Karpas-422 (cell line): ENCODE data around the gene TMEM131. TPM values are rescaled to one million over a fixed set of nuclear protein-coding genes. Genes with fewer than 3 reads are reported as not detected.

Experiments used
- DNase-seq: peaks from one replicate; pipeline ENCODE4 v3.0.0-alpha.2; 2015
- H2AFZ ChIP-seq: fragments of 200-600 bp; sonication (generic); 2 replicates; pipeline ENCODE4 v1.6.1; 2014; ENCODE audit warnings: antibody characterized with exemption, low read length, mixed read lengths
- H3K27ac ChIP-seq: fragments of 200-600 bp; sonication (generic); 2 replicates; pipeline ENCODE4 v1.5.1; 2014; ENCODE audit warnings: mild to moderate bottlenecking, low read length, moderate library complexity
- H3K27me3 ChIP-seq: fragments of 200-600 bp; sonication (generic); 2 replicates; pipeline ENCODE4 v1.6.1; 2014; ENCODE audit warnings: low read length, mixed read lengths
- H3K36me3 ChIP-seq: fragments of 200-600 bp; sonication (generic); 2 replicates; pipeline ENCODE4 v1.6.1; 2014; ENCODE audit warnings: low read length, mixed read lengths; ENCODE audit not compliant: insufficient read depth
- H3K4me1 ChIP-seq: fragments of 200-600 bp; sonication (generic); 2 replicates; pipeline ENCODE4 v1.6.1; 2014; ENCODE audit warnings: mild to moderate bottlenecking, low read length, mixed read lengths
- H3K4me2 ChIP-seq: fragments of 200-600 bp; sonication (generic); 2 replicates; pipeline ENCODE4 v1.6.1; 2014; ENCODE audit warnings: low read length, low read depth, mild to moderate bottlenecking; ENCODE audit not compliant: poor library complexity, severe bottlenecking
- H3K4me3 ChIP-seq: fragments of 200-600 bp; sonication (generic); 2 replicates; pipeline ENCODE4 v1.5.1; 2014; ENCODE audit warnings: mild to moderate bottlenecking, antibody characterized with exemption, low read length, mixed read lengths
- H3K79me2 ChIP-seq: fragments of 200-600 bp; sonication (generic); 2 replicates; pipeline ENCODE4 v1.6.1; 2014; ENCODE audit warnings: mild to moderate bottlenecking, low read length, mixed read lengths
- H3K9ac ChIP-seq: fragments of 200-600 bp; sonication (generic); 2 replicates; pipeline ENCODE4 v1.6.0; 2014; ENCODE audit warnings: low read length
- H3K9me2 ChIP-seq: fragments of 200-600 bp; sonication (generic), shearing (Covaris generic); replicated peaks from 2 replicates; pipeline ENCODE4 v1.6.0; 2014; ENCODE audit warnings: mild to moderate bottlenecking, low read length, moderate library complexity; ENCODE audit not compliant: insufficient read depth
- H3K9me3 ChIP-seq: fragments of 300-700, 200-600 bp; sonication (generic); 2 replicates; pipeline ENCODE4 v1.6.1; 2014; ENCODE audit warnings: low read length, mixed read lengths
- H4K20me1 ChIP-seq: fragments of 200-600 bp; sonication (generic); 2 replicates; pipeline ENCODE4 v1.6.1; 2014; ENCODE audit warnings: mild to moderate bottlenecking, antibody characterized with exemption, low read length, low read depth; ENCODE audit not compliant: insufficient read depth
- total RNA-seq: library from RNA; depleted of rRNA; stranded (reverse); fragments of >200 nt; shearing (Covaris generic); gene quantifications from 2 replicates; pipeline ENCODE4 v1.2.3, GENCODE V29; 2014; ENCODE audit warnings: low replicate concordance

Gene TMEM131
- total RNA-seq, 1 experiment from 2014 or later, result 20.9 TPM

DNA sequence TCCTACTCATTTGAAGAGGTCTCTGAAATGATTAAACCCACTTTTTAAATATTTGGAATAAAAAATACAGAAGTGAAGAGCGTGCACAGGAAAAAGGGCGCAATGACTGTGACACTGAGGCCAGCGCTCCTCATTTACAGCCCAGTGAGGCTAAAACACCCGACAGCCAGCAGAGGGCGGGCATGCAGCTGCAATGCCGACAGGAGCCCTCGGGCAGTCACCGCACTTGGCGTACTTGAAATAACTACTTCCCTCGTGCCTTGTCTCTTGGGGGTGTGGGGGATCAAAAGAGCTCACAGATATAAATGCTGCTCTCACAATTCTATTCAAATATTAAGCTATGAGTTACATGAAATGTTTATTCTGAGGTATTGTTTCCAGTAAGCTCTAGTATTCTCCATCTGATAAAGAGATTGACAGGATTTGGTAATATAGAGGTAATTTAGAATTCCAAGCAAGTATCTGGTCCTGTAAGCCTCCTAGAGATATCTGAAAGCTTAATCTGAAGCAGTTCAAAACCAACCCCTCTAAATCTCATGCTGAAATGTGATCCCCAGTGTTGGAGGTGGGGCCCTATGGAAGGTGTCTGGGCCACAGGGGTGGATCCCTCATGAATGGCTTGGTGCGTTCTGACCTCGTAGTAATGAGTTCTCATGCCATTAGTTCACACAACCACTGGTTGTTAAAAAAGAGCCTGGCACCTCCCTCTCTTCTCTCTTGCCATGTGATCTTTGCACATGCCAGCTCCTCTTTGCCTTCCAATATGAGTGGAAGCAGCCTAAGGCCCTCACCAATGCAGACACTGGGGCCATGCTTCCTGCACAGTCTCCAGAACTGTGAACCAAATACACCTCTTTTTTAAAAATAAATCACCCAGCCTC, 188.8 kb downstream of the TMEM131 start:
- H3K79me2 ChIP-seq, result no peaks in the 10 kb centered on the region
- peak; percentile 92 for DNase-seq
- no peak overlapping the region for H3K9ac ChIP-seq
- no peak overlapping the region for H3K4me3 ChIP-seq
- no peaks in the 10 kb centered on the region for H3K27me3 ChIP-seq
- no peaks in the 10 kb centered on the region for H3K9me3 ChIP-seq
- no peak overlapping the region for H2AFZ ChIP-seq
- no peaks in the 10 kb centered on the region; the same call in 1 of the 2 replicates for H4K20me1 ChIP-seq
- peaks cover 10% of the 10 kb centered on the region for H3K4me1 ChIP-seq
- H3K27ac ChIP-seq, result no peak overlapping the region
- no peaks in the 10 kb centered on the region for H3K36me3 ChIP-seq
- H3K9me2 ChIP-seq, result no peaks in the 10 kb centered on the region
- H3K4me2 ChIP-seq, result peak overlapping the region; percentile 21

DNA sequence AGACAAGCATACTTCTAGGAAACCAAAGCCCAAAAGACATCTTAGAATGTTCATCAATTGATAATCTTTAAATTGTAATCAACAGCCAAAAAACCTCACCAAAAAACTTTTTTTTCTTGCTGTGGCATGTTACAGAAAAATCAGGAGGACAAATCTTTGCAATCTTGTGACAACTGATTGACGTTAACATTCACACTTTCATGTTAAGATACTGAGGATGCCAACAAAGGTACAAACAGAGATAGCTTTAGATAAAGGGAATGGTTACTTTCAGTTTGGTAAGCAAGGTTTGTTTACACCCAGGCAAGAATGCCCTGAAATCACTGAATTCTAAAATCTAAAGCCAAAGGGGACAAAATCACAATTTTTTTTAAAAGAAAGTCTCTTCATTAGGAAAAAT, 190.0 kb downstream of the TMEM131 start:
- Histone ChIP-seq H2AFZ (no peak overlapping the region), H3K9me2 (no peaks in the 10 kb centered on the region), H3K9ac (no peak overlapping the region), H3K36me3 (no peaks in the 10 kb centered on the region), H3K4me1 (peaks cover 10% of the 10 kb centered on the region), H3K4me2 (no peak overlapping the region), H3K27me3 (no peaks in the 10 kb centered on the region), H4K20me1 (no peaks in the 10 kb centered on the region; the same call in 1 of the 2 replicates), H3K9me3 (no peaks in the 10 kb centered on the region), H3K4me3 (no peak overlapping the region), H3K79me2 (no peaks in the 10 kb centered on the region), H3K27ac (no peak overlapping the region)
- DNase-seq, result no peak

GRCh38 chr2:97801028-97801427, 194.7 kb downstream of the TMEM131 start:
- no peaks in the 10 kb centered on the region for H3K79me2 ChIP-seq
- H3K9me2 ChIP-seq, result no peaks in the 10 kb centered on the region
- H3K4me2 ChIP-seq, result no peak overlapping the region
- no peak overlapping the region for H3K4me3 ChIP-seq
- H3K9me3 ChIP-seq, result no peaks in the 10 kb centered on the region
- no peak overlapping the region for H3K9ac ChIP-seq
- no peak overlapping the region for H2AFZ ChIP-seq
- no peaks in the 10 kb centered on the region for H3K27me3 ChIP-seq
- no peaks in the 10 kb centered on the region for H3K36me3 ChIP-seq
- H4K20me1 ChIP-seq, result no peaks in the 10 kb centered on the region
- no peaks in the 10 kb centered on the region for H3K4me1 ChIP-seq
- H3K27ac ChIP-seq, result no peak overlapping the region
- DNase-seq, result no peak

DNA sequence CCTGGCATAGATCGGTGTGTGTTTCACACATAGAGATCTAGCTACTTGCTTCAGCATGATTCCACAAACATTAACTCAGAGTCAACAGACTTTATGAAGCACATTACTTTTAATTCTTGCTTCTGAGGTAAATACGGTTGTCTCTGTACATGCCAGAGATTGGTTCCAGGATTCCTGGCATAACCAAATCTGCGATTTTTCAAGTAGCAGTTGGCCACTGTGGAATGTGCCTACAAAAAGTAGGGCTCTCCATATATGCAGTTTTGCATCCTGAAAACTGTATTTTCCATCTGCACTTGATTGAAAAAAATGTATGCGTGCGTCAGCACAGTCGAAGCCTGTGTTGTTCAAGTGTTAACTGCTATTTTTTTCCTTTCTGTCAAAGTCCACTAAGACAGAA, 197.3 kb downstream of the TMEM131 start:
- H3K9me3 ChIP-seq, result no peaks in the 10 kb centered on the region
- no peak for DNase-seq
- H3K4me2 ChIP-seq, result no peak overlapping the region
- no peak overlapping the region for H3K4me3 ChIP-seq
- H4K20me1 ChIP-seq, result no peaks in the 10 kb centered on the region
- H3K79me2 ChIP-seq, result no peaks in the 10 kb centered on the region
- no peaks in the 10 kb centered on the region for H3K36me3 ChIP-seq
- H3K4me1 ChIP-seq, result no peaks in the 10 kb centered on the region
- no peak overlapping the region for H3K9ac ChIP-seq
- H3K27me3 ChIP-seq, result no peaks in the 10 kb centered on the region
- H3K27ac ChIP-seq, result no peak overlapping the region
- no peak overlapping the region for H2AFZ ChIP-seq
- H3K9me2 ChIP-seq, result no peaks in the 10 kb centered on the region

- Histone ChIP-seq H3K36me3 (no peaks in the 10 kb centered on the region), H3K4me1 (no peaks in the 10 kb centered on the region), H3K27me3 (no peaks in the 10 kb centered on the region), H3K9me2 (no peaks in the 10 kb centered on the region), H3K4me2 (no peak overlapping the region), H3K9ac (no peak overlapping the region), H3K27ac (no peak overlapping the region), H4K20me1 (no peaks in the 10 kb centered on the region), H3K79me2 (no peaks in the 10 kb centered on the region), H3K4me3 (no peak overlapping the region), H2AFZ (no peak overlapping the region), H3K9me3 (no peaks in the 10 kb centered on the region)
- DNase-seq, result no peak
Observed at GRCh38 chr2:97797355-97797754, 198.4 kb downstream of the TMEM131 start.

GRCh38 chr2:97796465-97797126, 199.2 kb downstream of the TMEM131 start:
- H3K9me3 ChIP-seq, result no peaks in the 10 kb centered on the region
- H3K4me2 ChIP-seq, result no peak overlapping the region
- no peak for DNase-seq
- no peak overlapping the region for H2AFZ ChIP-seq
- H3K9me2 ChIP-seq, result no peaks in the 10 kb centered on the region
- no peak overlapping the region for H3K4me3 ChIP-seq
- H3K27ac ChIP-seq, result no peak overlapping the region
- no peaks in the 10 kb centered on the region for H4K20me1 ChIP-seq
- H3K4me1 ChIP-seq, result no peaks in the 10 kb centered on the region
- H3K79me2 ChIP-seq, result no peaks in the 10 kb centered on the region
- no peaks in the 10 kb centered on the region for H3K36me3 ChIP-seq
- H3K27me3 ChIP-seq, result no peaks in the 10 kb centered on the region
- no peak overlapping the region for H3K9ac ChIP-seq

- H3K4me1 ChIP-seq, result no peaks in the 10 kb centered on the region
- H3K27ac ChIP-seq, result no peak overlapping the region
- H3K79me2 ChIP-seq, result no peaks in the 10 kb centered on the region
- H4K20me1 ChIP-seq, result no peaks in the 10 kb centered on the region
- H3K9me2 ChIP-seq, result no peaks in the 10 kb centered on the region
- H2AFZ ChIP-seq, result no peak overlapping the region
- H3K27me3 ChIP-seq, result no peaks in the 10 kb centered on the region
- no peak overlapping the region for H3K4me2 ChIP-seq
- H3K9ac ChIP-seq, result no peak overlapping the region
- H3K36me3 ChIP-seq, result no peaks in the 10 kb centered on the region
- no peak for DNase-seq
- H3K9me3 ChIP-seq, result no peaks in the 10 kb centered on the region
- H3K4me3 ChIP-seq, result no peak overlapping the region
Observed at GRCh38 chr2:97792416-97792815, 203.3 kb downstream of the TMEM131 start.

DNA sequence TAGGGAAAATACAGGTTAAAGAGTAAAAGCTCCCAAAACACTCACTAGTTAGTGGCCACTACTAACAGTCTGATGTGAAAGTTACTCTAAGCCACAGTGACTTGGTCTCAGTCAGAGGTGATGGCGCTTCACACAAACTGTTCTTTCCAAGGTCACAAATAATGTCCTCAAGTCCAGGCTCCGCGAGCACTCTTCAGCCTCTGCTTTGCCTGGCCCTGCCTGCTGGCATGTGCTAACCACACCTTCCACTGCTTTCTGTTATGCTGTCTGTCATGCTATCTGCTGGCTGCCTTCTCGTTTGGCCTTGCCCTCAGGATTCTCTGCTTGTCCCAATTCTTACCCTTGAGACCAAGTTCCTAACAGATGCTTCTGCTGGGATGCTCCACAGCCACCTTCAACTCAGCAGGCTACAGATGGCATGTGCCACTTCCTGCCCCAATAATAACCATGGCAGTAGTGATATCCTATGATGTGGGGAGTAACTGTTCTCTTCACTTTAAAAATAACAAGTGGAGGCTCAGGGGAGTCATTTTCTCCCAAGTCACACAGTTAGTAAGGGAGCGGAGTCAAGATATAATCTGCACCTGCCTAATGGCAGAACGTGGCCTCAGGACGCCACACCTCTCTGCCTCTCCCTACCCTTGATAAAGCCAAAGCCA, 206.6 kb downstream of the TMEM131 start:
- Histone ChIP-seq H3K27ac (no peak overlapping the region), H3K36me3 (no peaks in the 10 kb centered on the region), H2AFZ (no peak overlapping the region), H3K9me3 (no peaks in the 10 kb centered on the region), H3K4me1 (no peaks in the 10 kb centered on the region), H3K4me3 (no peak overlapping the region), H3K27me3 (no peaks in the 10 kb centered on the region), H3K79me2 (no peaks in the 10 kb centered on the region), H3K9me2 (no peaks in the 10 kb centered on the region), H3K9ac (no peak overlapping the region), H4K20me1 (no peaks in the 10 kb centered on the region), H3K4me2 (no peak overlapping the region)
- DNase-seq, result no peak
